WTC11 (cell line): ENCODE measurements around the gene CCND3. TPM values are rescaled to one million over a fixed set of nuclear protein-coding genes. Genes with fewer than 3 reads are reported as not detected.

Source experiments
- ATAC-seq: fragments of 200-7000 bp; cut with Tn5 transposase; 2 replicates; pipeline ENCODE4 v1.10.0; 2021; ENCODE audit warnings: mild to moderate bottlenecking, moderate library complexity
- CTCF ChIA-PET: fragments of 300-600 bp; sonication (Branson Sonifier 250); formaldehyde crosslinking; loops from one replicate; lab custom pipeline; 2021; ENCODE audit warnings: antibody characterized with exemption; lab: Charles Lee
- POLR2A ChIA-PET: fragments of 350-600 bp; sonication (Branson Sonifier 250); formaldehyde crosslinking; loops from one replicate; lab custom pipeline; 2021; ENCODE audit warnings: antibody characterized with exemption; lab: Charles Lee
- DNase-seq: peaks from one replicate; pipeline ENCODE4 v3.0.0; 2021; ENCODE audit warnings: low spot score
- H3K27ac Mint-ChIP-seq: 2 replicates; pipeline ENCODE4 v1.8.0; 2021; ENCODE audit warnings: mixed read lengths
- H3K27me3 Mint-ChIP-seq: 2 replicates; pipeline ENCODE4 v1.8.0; 2021; ENCODE audit warnings: low read depth, mild to moderate bottlenecking, moderate library complexity, mixed read lengths
- H3K36me3 Mint-ChIP-seq: 2 replicates; pipeline ENCODE4 v1.8.0; 2021; ENCODE audit warnings: mixed read lengths
- H3K4me1 Mint-ChIP-seq: 2 replicates; pipeline ENCODE4 v1.8.0; 2022; ENCODE audit warnings: mixed read lengths
- H3K4me3 Mint-ChIP-seq: 2 replicates; pipeline ENCODE4 v1.8.0; 2021; ENCODE audit warnings: mild to moderate bottlenecking, moderate library complexity, mixed read lengths
- H3K9me3 Mint-ChIP-seq: 2 replicates; pipeline ENCODE4 v1.8.0; 2021; ENCODE audit warnings: mixed read lengths
- AFF4 ChIP-seq: sonication (generic); formaldehyde crosslinking; IDR thresholded peaks from 2 replicates; pipeline ENCODE4 v1.8.1; 2023; ENCODE audit warnings: mild to moderate bottlenecking, missing genetic modification reagents, borderline replicate concordance
- ATF1 ChIP-seq: sonication (generic); formaldehyde crosslinking; IDR thresholded peaks from 2 replicates; pipeline ENCODE4 v1.8.1; 2023; ENCODE audit warnings: mild to moderate bottlenecking, moderate library complexity, missing genetic modification reagents
- ETV6 ChIP-seq: sonication (generic); formaldehyde crosslinking; IDR thresholded peaks from 2 replicates; pipeline ENCODE4 v1.8.1; 2022; ENCODE audit warnings: mild to moderate bottlenecking, missing genetic modification reagents
- FOXP4 ChIP-seq: sonication (generic); formaldehyde crosslinking; IDR thresholded peaks from 2 replicates; pipeline ENCODE4 v1.8.0; 2022; ENCODE audit warnings: mild to moderate bottlenecking, missing genetic modification reagents
- NFYB ChIP-seq: sonication (generic); formaldehyde crosslinking; conservative IDR thresholded peaks from 2 replicates; pipeline ENCODE4 v1.8.0; 2022; ENCODE audit warnings: low read depth, missing genetic modification reagents
- PRRX2 ChIP-seq: fragments of 250-450 bp; sonication (Bioruptor Pico); IDR thresholded peaks from 2 replicates; pipeline ENCODE4 v1.8.0; 2021; ENCODE audit warnings: mild to moderate bottlenecking
- SP1 ChIP-seq: sonication (generic); formaldehyde crosslinking; conservative IDR thresholded peaks from 2 replicates; pipeline ENCODE4 v1.8.1; 2022; ENCODE audit warnings: missing genetic modification reagents
- total RNA-seq: library from RNA; stranded (reverse); gene quantifications from 3 replicates; pipeline ENCODE4 v1.2.3, GENCODE V29; 2021
- TF ChIP-seq, protein P1 (sequence below): sonication (generic); formaldehyde crosslinking; IDR thresholded peaks from 2 replicates; pipeline ENCODE4 v1.8.0; 2022; ENCODE audit warnings: mild to moderate bottlenecking, missing genetic modification reagents
- TF ChIP-seq, protein P2 (sequence below): sonication (generic); formaldehyde crosslinking; IDR thresholded peaks from 2 replicates; pipeline ENCODE4 v1.8.1; 2023; ENCODE audit warnings: mild to moderate bottlenecking, missing genetic modification reagents
- TF ChIP-seq, protein P3 (sequence below): sonication (generic); formaldehyde crosslinking; IDR thresholded peaks from 2 replicates; pipeline ENCODE4 v1.8.0; 2022; ENCODE audit warnings: mild to moderate bottlenecking, missing genetic modification reagents

Gene CCND3
- total RNA-seq, 1 experiment from 2014 or later: 33.6 TPM

DNA sequence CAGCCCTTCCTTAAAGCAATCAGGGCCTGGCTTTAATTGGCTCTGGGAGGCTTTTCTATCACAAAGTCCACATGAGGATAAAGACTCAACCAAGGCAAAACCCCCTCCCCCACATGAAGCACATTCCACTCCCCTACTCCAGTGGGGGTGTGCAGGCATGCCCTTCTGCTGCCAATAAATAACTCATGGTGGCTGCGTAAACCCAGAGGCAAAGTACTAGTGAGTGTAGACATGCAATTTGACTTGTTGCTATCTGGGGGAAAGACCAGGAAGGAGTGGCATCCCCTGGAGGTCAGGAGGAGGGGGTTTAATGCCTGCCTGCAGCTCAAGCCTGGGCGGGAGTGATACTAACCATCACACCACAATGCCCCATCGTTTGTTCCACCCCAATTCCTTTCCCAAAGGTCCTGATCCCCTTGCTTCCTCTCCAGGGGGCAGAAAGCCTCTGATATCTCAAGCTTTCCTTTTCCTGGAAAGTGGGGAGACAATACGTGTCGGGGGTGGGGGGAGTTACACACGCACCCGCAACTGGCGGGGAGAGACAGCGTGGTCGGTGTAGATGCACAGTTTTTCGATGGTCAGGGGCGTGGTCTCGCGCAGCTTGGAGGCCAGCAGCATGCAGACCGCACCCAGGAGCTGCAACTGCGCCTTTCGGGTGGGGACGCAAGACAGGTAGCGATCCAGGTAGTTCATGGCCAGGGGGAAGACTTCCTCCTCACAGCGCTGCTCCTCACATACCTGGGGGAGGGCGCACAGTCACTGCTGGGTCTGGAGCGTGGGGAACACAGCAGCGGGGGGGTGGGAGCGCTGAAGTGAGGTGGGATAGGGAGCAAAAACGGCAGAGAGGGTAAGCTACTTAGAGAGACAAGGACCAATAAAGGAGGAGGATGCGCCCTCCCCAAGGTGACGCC lies 1.5 kb downstream of the CCND3 start (continued):
- TF ChIP-seq FOXP4: no peak
- TF ChIP-seq, protein P1, sequence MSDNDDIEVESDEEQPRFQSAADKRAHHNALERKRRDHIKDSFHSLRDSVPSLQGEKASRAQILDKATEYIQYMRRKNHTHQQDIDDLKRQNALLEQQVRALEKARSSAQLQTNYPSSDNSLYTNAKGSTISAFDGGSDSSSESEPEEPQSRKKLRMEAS (CRISPR knock-in tag): 0 out of 2 replicates have a peak, but pooled peaks have one; percentile 3
- no peak for TF ChIP-seq PRRX2 (CRISPR knock-in tag)
- no peak for TF ChIP-seq ATF1 (CRISPR knock-in tag)

DNA sequence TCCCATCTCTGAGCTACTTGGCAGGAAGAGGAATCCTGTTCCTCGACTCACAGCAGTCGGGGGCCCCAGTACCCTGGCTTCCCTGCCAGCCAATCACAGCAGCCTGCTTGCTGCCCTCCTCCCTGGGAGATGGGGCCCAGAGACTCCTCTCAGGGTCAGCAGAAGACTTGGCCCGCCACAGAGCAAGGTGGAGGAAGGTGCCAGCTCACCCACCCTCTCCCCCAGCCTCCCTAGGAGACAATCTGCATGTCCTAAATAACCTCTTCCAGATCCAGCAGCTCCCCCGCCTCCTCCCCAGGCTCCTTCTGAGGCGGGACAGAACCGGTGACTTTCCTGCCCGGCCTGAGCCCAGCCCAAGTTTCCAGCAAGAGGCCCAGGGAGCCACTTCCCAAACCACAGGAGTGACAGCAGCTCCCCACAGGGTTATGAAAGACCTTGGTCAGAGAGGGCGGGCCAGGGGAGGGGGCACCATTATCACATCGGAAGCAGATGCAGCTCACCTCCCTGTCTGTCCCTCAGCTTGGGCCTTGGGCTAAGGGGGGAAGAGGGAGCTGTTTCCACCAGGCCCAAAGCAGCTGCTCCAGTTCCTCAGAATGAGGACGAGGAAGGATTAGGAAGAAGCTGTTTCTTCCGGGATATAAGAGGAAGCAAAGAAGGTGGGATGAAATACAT lies 2.3 kb downstream of the CCND3 start:
- no peaks in the 10 kb centered on the region for H3K9me3 Mint-ChIP-seq
- H3K36me3 Mint-ChIP-seq: peaks cover 6% of the 10 kb centered on the region
- ATAC-seq: peak; percentile 13
- peak overlapping the region; percentile 92 for H3K4me3 Mint-ChIP-seq
- ChIA-PET CTCF (interaction anchor here (0.6 to 8.9 kb wide), 22 partner anchors 12 to 160 kb away, joined by 3 to 112 read pairs (median 5); partner anchors contain the start of genes BYSL, FRS3, MED20 and TAF8), POLR2A (interaction anchor here (0.6 to 2.0 kb wide), 7 partner anchors 19 to 184 kb away, joined by 3 to 9 read pairs (median 4); partner anchors contain the start of genes BYSL, MED20, TAF8 and USP49)
- peaks cover 34% of the 10 kb centered on the region for H3K4me1 Mint-ChIP-seq
- DNase-seq: peak; percentile 52
- no peaks in the 10 kb centered on the region for H3K27me3 Mint-ChIP-seq
- peak overlapping the region; percentile 75 for H3K27ac Mint-ChIP-seq
- TF ChIP-seq AFF4 (CRISPR knock-in tag) (no peak), NFYB (CRISPR knock-in tag) (peak; percentile 66), SP1 (0 out of 2 replicates have a peak, but pooled peaks have one; percentile 17), ETV6 (CRISPR knock-in tag) (peak; percentile 72)
- TF ChIP-seq, protein P2, sequence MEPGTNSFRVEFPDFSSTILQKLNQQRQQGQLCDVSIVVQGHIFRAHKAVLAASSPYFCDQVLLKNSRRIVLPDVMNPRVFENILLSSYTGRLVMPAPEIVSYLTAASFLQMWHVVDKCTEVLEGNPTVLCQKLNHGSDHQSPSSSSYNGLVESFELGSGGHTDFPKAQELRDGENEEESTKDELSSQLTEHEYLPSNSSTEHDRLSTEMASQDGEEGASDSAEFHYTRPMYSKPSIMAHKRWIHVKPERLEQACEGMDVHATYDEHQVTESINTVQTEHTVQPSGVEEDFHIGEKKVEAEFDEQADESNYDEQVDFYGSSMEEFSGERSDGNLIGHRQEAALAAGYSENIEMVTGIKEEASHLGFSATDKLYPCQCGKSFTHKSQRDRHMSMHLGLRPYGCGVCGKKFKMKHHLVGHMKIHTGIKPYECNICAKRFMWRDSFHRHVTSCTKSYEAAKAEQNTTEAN (CRISPR knock-in tag): no peak
- TF ChIP-seq, protein P3, sequence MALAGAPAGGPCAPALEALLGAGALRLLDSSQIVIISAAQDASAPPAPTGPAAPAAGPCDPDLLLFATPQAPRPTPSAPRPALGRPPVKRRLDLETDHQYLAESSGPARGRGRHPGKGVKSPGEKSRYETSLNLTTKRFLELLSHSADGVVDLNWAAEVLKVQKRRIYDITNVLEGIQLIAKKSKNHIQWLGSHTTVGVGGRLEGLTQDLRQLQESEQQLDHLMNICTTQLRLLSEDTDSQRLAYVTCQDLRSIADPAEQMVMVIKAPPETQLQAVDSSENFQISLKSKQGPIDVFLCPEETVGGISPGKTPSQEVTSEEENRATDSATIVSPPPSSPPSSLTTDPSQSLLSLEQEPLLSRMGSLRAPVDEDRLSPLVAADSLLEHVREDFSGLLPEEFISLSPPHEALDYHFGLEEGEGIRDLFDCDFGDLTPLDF (CRISPR knock-in tag): no peak
